Activated CD4-positive, alpha-beta T cell treated with anti-CD3 and anti-CD28 coated beads, Interleukin-2, amount 10 ng/mL, durations not matched to agents 7 days and 5 days (primary cell): ENCODE data around the gene TOGARAM2. TPM values are rescaled to one million over a fixed set of nuclear protein-coding genes. Genes with fewer than 3 reads are reported as not detected.
"Not testable (repeated sequence)": the region's sequence is repeated elsewhere in the genome, so short reads cannot be mapped to it uniquely, and the experiment has no call there.

Source experiments
- CTCF ChIA-PET: fragments of 350-600 bp; sonication (Branson Sonifier 250); formaldehyde crosslinking; loops from one replicate; lab custom pipeline; 2021; ENCODE audit warnings: antibody characterized with exemption; lab: Charles Lee
- POLR2A ChIA-PET: fragments of 350-600 bp; sonication (Branson Sonifier 250); formaldehyde crosslinking; loops from one replicate; lab custom pipeline; 2021; ENCODE audit warnings: antibody characterized with exemption; lab: Charles Lee
- DNase-seq: peaks from one replicate; pipeline ENCODE4 v3.0.0-alpha.2; 2020
- H3K27ac Mint-ChIP-seq: one replicate; pipeline ENCODE4 v1.8.0; 2021; ENCODE audit warnings: mild to moderate bottlenecking, moderate library complexity, mixed read lengths
- H3K27me3 Mint-ChIP-seq: one replicate; pipeline ENCODE4 v1.8.0; 2021; ENCODE audit warnings: mixed read lengths
- H3K36me3 Mint-ChIP-seq: one replicate; pipeline ENCODE4 v1.8.0; 2021; ENCODE audit warnings: low read depth, mixed read lengths
- H3K4me1 Mint-ChIP-seq: one replicate; pipeline ENCODE4 v1.8.0; 2021; ENCODE audit warnings: mixed read lengths
- H3K4me3 Mint-ChIP-seq: one replicate; pipeline ENCODE4 v1.8.0; 2021; ENCODE audit warnings: mild to moderate bottlenecking, moderate library complexity, mixed read lengths
- H3K9me3 Mint-ChIP-seq: one replicate; pipeline ENCODE4 v1.8.0; 2021; ENCODE audit warnings: mixed read lengths
- total RNA-seq, 2 experiments: library from RNA; stranded (reverse); gene quantifications; one replicate each; pipeline ENCODE4 v1.2.3, GENCODE V29; 2021

TOGARAM2 gene
- total RNA-seq, 2 experiments from 2014 or later: 3.7 to 5.0 TPM

- Mint-ChIP-seq H3K9me3 (no peaks in the 10 kb centered on the region), H3K36me3 (no peaks in the 10 kb centered on the region), H3K4me1 (peaks cover 3% of the 10 kb centered on the region), H3K27ac (no peak overlapping the region), H3K4me3 (no peak overlapping the region), H3K27me3 (no peaks in the 10 kb centered on the region)
- DNase-seq: no peak
- ChIA-PET CTCF (interaction anchor here (1.4 kb wide), 1 partner anchor 37 kb away, joined by 3 read pairs; no protein-coding TSS in a partner anchor), POLR2A (no interaction called here)
These were observed 24.2 kb upstream of the TOGARAM2 start for GRCh38 chr2:28956890-28957289.

- peaks cover 3% of the 10 kb centered on the region for H3K4me1 Mint-ChIP-seq
- H3K27ac Mint-ChIP-seq: no peak overlapping the region
- ChIA-PET CTCF (interaction anchor here (0.7 to 1.7 kb wide), 5 partner anchors 9 to 237 kb away, joined by 3 to 5 read pairs (median 3); no protein-coding TSS in a partner anchor), POLR2A (interaction anchor here (0.5 kb wide), 1 partner anchor 102 kb away, joined by 3 read pairs; no protein-coding TSS in a partner anchor)
- no peaks in the 10 kb centered on the region for H3K9me3 Mint-ChIP-seq
- H3K27me3 Mint-ChIP-seq: no peaks in the 10 kb centered on the region
- no peak overlapping the region for H3K4me3 Mint-ChIP-seq
- H3K36me3 Mint-ChIP-seq: no peaks in the 10 kb centered on the region
- peak; percentile 62 for DNase-seq
These were observed 22.4 kb upstream of the TOGARAM2 start for GRCh38 chr2:28958689-28959088.

GRCh38 chr2:28960401-28960800 lies 20.7 kb upstream of the TOGARAM2 start:
- Mint-ChIP-seq H3K27me3 (peaks cover 2% of the 10 kb centered on the region), H3K36me3 (no peaks in the 10 kb centered on the region), H3K9me3 (no peaks in the 10 kb centered on the region), H3K4me1 (peaks cover 3% of the 10 kb centered on the region), H3K27ac (no peak overlapping the region), H3K4me3 (no peak overlapping the region)
- POLR2A ChIA-PET: no interaction called here
- CTCF ChIA-PET: interaction anchor here (1.4 kb wide), 1 partner anchor 21 kb away, joined by 3 read pairs; the partner anchor contains the start of gene TOGARAM2
- DNase-seq: no peak

GRCh38 chr2:28962505-28962904 lies 18.6 kb upstream of the TOGARAM2 start:
- H3K27me3 Mint-ChIP-seq: peaks cover 2% of the 10 kb centered on the region
- no peak overlapping the region for H3K4me3 Mint-ChIP-seq
- H3K27ac Mint-ChIP-seq: no peak overlapping the region
- H3K4me1 Mint-ChIP-seq: peaks cover 3% of the 10 kb centered on the region
- CTCF ChIA-PET: no interaction called here
- POLR2A ChIA-PET: no interaction called here
- H3K9me3 Mint-ChIP-seq: no peaks in the 10 kb centered on the region
- DNase-seq: no peak
- H3K36me3 Mint-ChIP-seq: no peaks in the 10 kb centered on the region

- H3K27ac Mint-ChIP-seq: no peak overlapping the region
- H3K9me3 Mint-ChIP-seq: peaks cover 6% of the 10 kb centered on the region
- peaks cover 10% of the 10 kb centered on the region for H3K4me1 Mint-ChIP-seq
- ChIA-PET CTCF (interaction anchor here (0.5 kb wide), 1 partner anchor 29 kb away, joined by 3 read pairs; no protein-coding TSS in a partner anchor), POLR2A (no interaction called here)
- no peak overlapping the region for H3K4me3 Mint-ChIP-seq
- DNase-seq: no peak
- no peaks in the 10 kb centered on the region for H3K36me3 Mint-ChIP-seq
- peaks cover 2% of the 10 kb centered on the region for H3K27me3 Mint-ChIP-seq
These were observed 10.5 kb upstream of the TOGARAM2 start for GRCh38 chr2:28970464-28971160.

GRCh38 chr2:28972778-28973335 lies 8.2 kb upstream of the TOGARAM2 start:
- ChIA-PET CTCF (no interaction called here), POLR2A (no interaction called here)

GRCh38 chr2:28974252-28974651 lies 6.8 kb upstream of the TOGARAM2 start:
- no peak for DNase-seq
- H3K36me3 Mint-ChIP-seq: no peaks in the 10 kb centered on the region
- no peak overlapping the region for H3K4me3 Mint-ChIP-seq
- H3K27ac Mint-ChIP-seq: no peak overlapping the region
- H3K4me1 Mint-ChIP-seq: peaks cover 10% of the 10 kb centered on the region
- POLR2A ChIA-PET: no interaction called here
- CTCF ChIA-PET: no interaction called here
- peaks cover 2% of the 10 kb centered on the region for H3K27me3 Mint-ChIP-seq
- peaks cover 6% of the 10 kb centered on the region for H3K9me3 Mint-ChIP-seq

More at GRCh38 chr2:28972778-28973335, 8.2 kb upstream of the TOGARAM2 start:
- H3K4me1 Mint-ChIP-seq: peaks cover 10% of the 10 kb centered on the region
- peaks cover 2% of the 10 kb centered on the region for H3K27me3 Mint-ChIP-seq
- no peak for DNase-seq
- no peaks in the 10 kb centered on the region for H3K36me3 Mint-ChIP-seq
- peaks cover 6% of the 10 kb centered on the region for H3K9me3 Mint-ChIP-seq
- no peak overlapping the region for H3K27ac Mint-ChIP-seq
- no peak overlapping the region for H3K4me3 Mint-ChIP-seq

GRCh38 chr2:28975671-28976070 lies 5.4 kb upstream of the TOGARAM2 start:
- H3K27me3 Mint-ChIP-seq: peaks cover 2% of the 10 kb centered on the region
- H3K9me3 Mint-ChIP-seq: peaks cover 6% of the 10 kb centered on the region
- no peak overlapping the region for H3K27ac Mint-ChIP-seq
- no peak overlapping the region for H3K4me3 Mint-ChIP-seq
- peaks cover 10% of the 10 kb centered on the region for H3K4me1 Mint-ChIP-seq
- POLR2A ChIA-PET: no interaction called here
- CTCF ChIA-PET: no interaction called here
- no peaks in the 10 kb centered on the region for H3K36me3 Mint-ChIP-seq
- DNase-seq: no peak

GRCh38 chr2:28976584-28976983 lies 4.5 kb upstream of the TOGARAM2 start:
- H3K27me3 Mint-ChIP-seq: no peaks in the 10 kb centered on the region
- H3K27ac Mint-ChIP-seq: no peak overlapping the region
- H3K4me3 Mint-ChIP-seq: no peak overlapping the region
- ChIA-PET CTCF (no interaction called here), POLR2A (no interaction called here)
- H3K9me3 Mint-ChIP-seq: peaks cover 6% of the 10 kb centered on the region
- DNase-seq: no peak
- H3K36me3 Mint-ChIP-seq: no peaks in the 10 kb centered on the region
- H3K4me1 Mint-ChIP-seq: peaks cover 10% of the 10 kb centered on the region

GRCh38 chr2:28977176-28977875 lies 3.8 kb upstream of the TOGARAM2 start:
- Mint-ChIP-seq H3K4me1 (peaks cover 10% of the 10 kb centered on the region), H3K27me3 (no peaks in the 10 kb centered on the region), H3K36me3 (no peaks in the 10 kb centered on the region), H3K9me3 (peaks cover 6% of the 10 kb centered on the region), H3K4me3 (no peak overlapping the region), H3K27ac (peak overlapping the region; percentile 57)
- ChIA-PET CTCF (interaction anchor here (1.1 to 1.3 kb wide), 2 partner anchors 9 to 35 kb away, joined by 3 to 4 read pairs; no protein-coding TSS in a partner anchor), POLR2A (no interaction called here)
- DNase-seq: no peak

- H3K4me3 Mint-ChIP-seq, DNase-seq, H3K27me3 Mint-ChIP-seq, POLR2A ChIA-PET, H3K4me1 Mint-ChIP-seq, H3K27ac Mint-ChIP-seq, H3K9me3 Mint-ChIP-seq, H3K36me3 Mint-ChIP-seq: not testable (repeated sequence)
- CTCF ChIA-PET: interaction anchor here (1.1 to 1.3 kb wide), 2 partner anchors 9 to 35 kb away, joined by 3 to 4 read pairs; no protein-coding TSS in a partner anchor
These were observed 3.1 kb upstream of the TOGARAM2 start for GRCh38 chr2:28978001-28978400.

GRCh38 chr2:28978606-28979005 lies 2.5 kb upstream of the TOGARAM2 start:
- Mint-ChIP-seq H3K27ac (no peak overlapping the region), H3K9me3 (peaks cover 3% of the 10 kb centered on the region), H3K4me1 (peaks cover under 1% of the 10 kb centered on the region), H3K4me3 (no peak overlapping the region), H3K36me3 (no peaks in the 10 kb centered on the region), H3K27me3 (no peaks in the 10 kb centered on the region)
- CTCF ChIA-PET: interaction anchor here (0.6 to 1.3 kb wide), 2 partner anchors 8 to 411 kb away, joined by 3 to 4 read pairs; no protein-coding TSS in a partner anchor
- POLR2A ChIA-PET: no interaction called here
- no peak for DNase-seq
